ENCODE data around the gene MAN1A1. TPM values are rescaled to one million over a fixed set of nuclear protein-coding genes. Genes with fewer than 3 reads are reported as not detected.

MAN1A1 gene
- total RNA-seq, 4 donors from 2014 or later = 30.0 to 99.0 (median 69.8) TPM

GRCh38 chr6:119137194-119138072 is 212.1 kb downstream of the MAN1A1 start:
- H3K36me3 ChIP-seq = no peaks in the 10 kb centered on the region
- no peak for TF ChIP-seq POLR2A (IDR thresholded peaks at IDR 0.05)
- TF ChIP-seq, protein P1, sequence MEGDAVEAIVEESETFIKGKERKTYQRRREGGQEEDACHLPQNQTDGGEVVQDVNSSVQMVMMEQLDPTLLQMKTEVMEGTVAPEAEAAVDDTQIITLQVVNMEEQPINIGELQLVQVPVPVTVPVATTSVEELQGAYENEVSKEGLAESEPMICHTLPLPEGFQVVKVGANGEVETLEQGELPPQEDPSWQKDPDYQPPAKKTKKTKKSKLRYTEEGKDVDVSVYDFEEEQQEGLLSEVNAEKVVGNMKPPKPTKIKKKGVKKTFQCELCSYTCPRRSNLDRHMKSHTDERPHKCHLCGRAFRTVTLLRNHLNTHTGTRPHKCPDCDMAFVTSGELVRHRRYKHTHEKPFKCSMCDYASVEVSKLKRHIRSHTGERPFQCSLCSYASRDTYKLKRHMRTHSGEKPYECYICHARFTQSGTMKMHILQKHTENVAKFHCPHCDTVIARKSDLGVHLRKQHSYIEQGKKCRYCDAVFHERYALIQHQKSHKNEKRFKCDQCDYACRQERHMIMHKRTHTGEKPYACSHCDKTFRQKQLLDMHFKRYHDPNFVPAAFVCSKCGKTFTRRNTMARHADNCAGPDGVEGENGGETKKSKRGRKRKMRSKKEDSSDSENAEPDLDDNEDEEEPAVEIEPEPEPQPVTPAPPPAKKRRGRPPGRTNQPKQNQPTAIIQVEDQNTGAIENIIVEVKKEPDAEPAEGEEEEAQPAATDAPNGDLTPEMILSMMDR (IDR thresholded peaks at IDR 0.05) = no peak
- no peaks in the 10 kb centered on the region for H3K4me1 ChIP-seq
- no peak overlapping the region for H3K27ac ChIP-seq
- no peak overlapping the region for H3K4me3 ChIP-seq
- intact Hi-C loops (cut with DNase I; ENCODE audit: low total_unique reads) = no loop called here
- no peak for DNase-seq
- H3K27me3 ChIP-seq = no peaks in the 10 kb centered on the region
- H3K9me3 ChIP-seq = no peaks in the 10 kb centered on the region

GRCh38 chr6:119134752-119135151 is 214.8 kb downstream of the MAN1A1 start:
- no peak overlapping the region for H3K27ac ChIP-seq
- H3K27me3 ChIP-seq = no peaks in the 10 kb centered on the region
- H3K4me3 ChIP-seq = no peak overlapping the region
- no peak for DNase-seq
- H3K9me3 ChIP-seq = no peaks in the 10 kb centered on the region
- intact Hi-C loops (cut with DNase I; ENCODE audit: low total_unique reads) = no loop called here
- no peaks in the 10 kb centered on the region for H3K4me1 ChIP-seq
- H3K36me3 ChIP-seq = no peaks in the 10 kb centered on the region
- TF ChIP-seq, protein P1 (IDR thresholded peaks at IDR 0.05) = no peak
- TF ChIP-seq POLR2A (IDR thresholded peaks at IDR 0.05) = no peak

- DNase-seq = no peak
- intact Hi-C loops (cut with DNase I; ENCODE audit: low total_unique reads) = no loop called here
- H3K27ac ChIP-seq = no peak overlapping the region
- H3K9me3 ChIP-seq = no peaks in the 10 kb centered on the region
- no peaks in the 10 kb centered on the region for H3K36me3 ChIP-seq
- no peak overlapping the region for H3K4me3 ChIP-seq
- H3K27me3 ChIP-seq = no peaks in the 10 kb centered on the region
- TF ChIP-seq POLR2A (IDR thresholded peaks at IDR 0.05) = no peak
- TF ChIP-seq, protein P1 (IDR thresholded peaks at IDR 0.05) = no peak
- H3K4me1 ChIP-seq = no peaks in the 10 kb centered on the region
These were observed 216.2 kb downstream of the MAN1A1 start for GRCh38 chr6:119133400-119133799.

DNA sequence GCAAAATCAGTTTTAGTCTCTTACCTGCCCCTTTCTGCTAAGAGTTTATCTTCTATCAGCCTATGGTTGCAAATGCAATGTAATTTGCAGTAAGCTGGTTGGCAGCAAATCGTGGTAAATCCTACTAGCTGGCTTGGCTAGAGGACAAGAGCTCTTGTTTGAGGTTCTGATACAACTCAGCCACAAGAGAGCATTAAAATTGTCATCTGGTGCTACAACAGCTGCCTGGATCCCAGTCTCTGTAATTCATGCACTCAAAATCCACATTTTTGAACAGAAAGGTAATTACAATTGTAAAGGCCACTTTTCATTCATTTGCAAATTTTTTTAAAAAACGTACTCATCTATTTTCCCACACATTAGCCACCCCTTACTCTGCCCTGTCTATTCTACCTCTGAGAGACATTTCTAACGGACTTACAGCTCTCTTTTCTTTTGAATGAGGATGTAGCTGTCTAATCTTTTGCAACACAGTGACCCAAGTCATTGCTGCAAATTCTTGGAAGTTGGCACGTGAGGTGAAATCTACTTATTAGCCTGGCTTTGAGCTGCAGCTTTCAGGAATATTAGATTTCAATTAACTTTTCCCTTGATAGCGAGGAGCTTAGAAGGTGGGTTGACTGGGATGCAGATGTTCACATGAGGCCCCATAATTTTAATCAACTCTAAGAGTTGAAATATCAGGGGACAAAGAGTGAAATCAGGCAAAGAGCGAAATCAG is 217.1 kb downstream of the MAN1A1 start:
- no peaks in the 10 kb centered on the region for H3K9me3 ChIP-seq
- H3K27ac ChIP-seq = no peak overlapping the region
- no peaks in the 10 kb centered on the region for H3K36me3 ChIP-seq
- TF ChIP-seq, protein P1 (IDR thresholded peaks at IDR 0.05) = no peak
- TF ChIP-seq POLR2A (IDR thresholded peaks at IDR 0.05) = no peak
- no peaks in the 10 kb centered on the region for H3K4me1 ChIP-seq
- DNase-seq = no peak
- intact Hi-C loops (cut with DNase I; ENCODE audit: low total_unique reads) = no loop called here
- no peak overlapping the region for H3K4me3 ChIP-seq
- H3K27me3 ChIP-seq = no peaks in the 10 kb centered on the region

- H3K27ac ChIP-seq = no peak overlapping the region
- TF ChIP-seq, protein P1 (IDR thresholded peaks at IDR 0.05) = no peak
- TF ChIP-seq POLR2A (IDR thresholded peaks at IDR 0.05) = no peak
- intact Hi-C loops (cut with DNase I; ENCODE audit: low total_unique reads) = no loop called here
- no peaks in the 10 kb centered on the region for H3K27me3 ChIP-seq
- H3K4me1 ChIP-seq = no peaks in the 10 kb centered on the region
- no peak for DNase-seq
- no peak overlapping the region for H3K4me3 ChIP-seq
- H3K36me3 ChIP-seq = no peaks in the 10 kb centered on the region
- no peaks in the 10 kb centered on the region for H3K9me3 ChIP-seq
These were observed 219.5 kb downstream of the MAN1A1 start for GRCh38 chr6:119129968-119130484.

Measured in uterus (tissue), 4 donors.